Activated naive CD4-positive, alpha-beta T cell (primary cell): ENCODE measurements around the gene PDCD6IP.
"Not testable (repeated sequence)": the region's sequence is repeated elsewhere in the genome, so short reads cannot be mapped to it uniquely, and the experiment has no call there.

Experiments used
- DNase-seq, 4 experiments: peaks; one replicate each; lab custom pipeline; 2025; lab: John Stamatoyannopoulos, UW

Gene PDCD6IP

GRCh38 chr3:33848624-33849347 is 50.4 kb downstream of the PDCD6IP start:
- no peak for DNase-seq

GRCh38 chr3:33850599-33850998 is 52.2 kb downstream of the PDCD6IP start:
- not testable (repeated sequence) for DNase-seq

- DNase-seq, result not testable (repeated sequence)
These were observed 57.0 kb downstream of the PDCD6IP start for GRCh38 chr3:33855407-33855806.

- no peak for DNase-seq
These were observed 57.6 kb downstream of the PDCD6IP start for GRCh38 chr3:33855884-33856546.

- DNase-seq, result not testable (repeated sequence)
These were observed 59.3 kb downstream of the PDCD6IP start for GRCh38 chr3:33857701-33858100.

GRCh38 chr3:33858131-33858530 is 59.7 kb downstream of the PDCD6IP start:
- no peak for DNase-seq

- no peak for DNase-seq
These were observed 62.1 kb downstream of the PDCD6IP start for GRCh38 chr3:33860373-33861050.

- no peak for DNase-seq
These were observed 66.7 kb downstream of the PDCD6IP start for GRCh38 chr3:33865133-33865532.

- no peak for DNase-seq
These were observed 69.9 kb downstream of the PDCD6IP start for GRCh38 chr3:33868309-33868708.

- DNase-seq, result no peak
These were observed 71.5 kb downstream of the PDCD6IP start for GRCh38 chr3:33869977-33870376.

GRCh38 chr3:33874815-33875214 is 76.4 kb downstream of the PDCD6IP start:
- DNase-seq, result no peak

- DNase-seq, result no peak
These were observed 77.2 kb downstream of the PDCD6IP start for GRCh38 chr3:33875680-33876079.

- DNase-seq, result no peak
These were observed 78.8 kb downstream of the PDCD6IP start for GRCh38 chr3:33877187-33877586.

GRCh38 chr3:33879540-33879939 is 81.1 kb downstream of the PDCD6IP start:
- no peak for DNase-seq

- no peak for DNase-seq
These were observed 83.0 kb downstream of the PDCD6IP start for GRCh38 chr3:33881156-33882064.

GRCh38 chr3:33882296-33882695 is 83.9 kb downstream of the PDCD6IP start:
- DNase-seq, result no peak

- DNase-seq, result no peak
These were observed 85.1 kb downstream of the PDCD6IP start for GRCh38 chr3:33883538-33883950.

- no peak for DNase-seq
These were observed 85.6 kb downstream of the PDCD6IP start for GRCh38 chr3:33883951-33884561.

- no peak for DNase-seq
These were observed 86.3 kb downstream of the PDCD6IP start for GRCh38 chr3:33884701-33885100.

GRCh38 chr3:33885496-33885895 is 87.1 kb downstream of the PDCD6IP start:
- DNase-seq, result no peak

- no peak for DNase-seq
These were observed 87.6 kb downstream of the PDCD6IP start for GRCh38 chr3:33886015-33886414.

GRCh38 chr3:33887478-33887877 is 89.0 kb downstream of the PDCD6IP start:
- DNase-seq, result no peak
